Keratinocyte (primary cell): Measurements from ENCODE around the gene ARHGAP28. TPM values are rescaled to one million over a fixed set of nuclear protein-coding genes. Genes with fewer than 3 reads are reported as not detected.

ENCODE experiments used
- DNase-seq: peaks from one replicate; pipeline ENCODE4 v3.0.0-alpha.2; 2011; ENCODE audit warnings: low read depth, missing footprints, low spot score
- FAIRE-seq: peaks from 2 replicates; lab custom pipeline; 2011; peaks lifted over from hg19 to GRCh38; lab: Jason Lieb, UNC
- H2AFZ ChIP-seq: 2 replicates; pipeline ENCODE4 v1.6.0; 2012; ENCODE audit warnings: low read length, control low read depth, inconsistent platforms; ENCODE audit not compliant: control insufficient read depth
- H3K27ac ChIP-seq: 2 replicates; pipeline ENCODE4 v1.5.1; 2011; ENCODE audit warnings: low read length; ENCODE audit not compliant: control insufficient read depth, insufficient read depth
- H3K27me3 ChIP-seq: 3 replicates; pipeline ENCODE4 v1.6.0; 2011; ENCODE audit warnings: low read length; ENCODE audit not compliant: control insufficient read depth, insufficient read depth; ENCODE audit errors: extremely low read depth
- H3K36me3 ChIP-seq, 2 experiments: 2 replicates in 1 of 2; 3 replicates in 1 of 2; pipeline ENCODE4 v1.5.1; 2011; ENCODE audit warnings: low read length in 2 of 2, mild to moderate bottlenecking in 1 of 2; ENCODE audit not compliant: control insufficient read depth in 2 of 2, insufficient read depth in 2 of 2; ENCODE audit errors: extremely low read depth in 1 of 2
- H3K4me1 ChIP-seq: 3 replicates; pipeline ENCODE4 v1.5.1; 2011; ENCODE audit warnings: low read length; ENCODE audit not compliant: control insufficient read depth, insufficient read depth; ENCODE audit errors: extremely low read depth
- H3K4me2 ChIP-seq: 3 replicates; pipeline ENCODE4 v1.6.0; 2011; ENCODE audit warnings: low read depth, low read length; ENCODE audit not compliant: control insufficient read depth, insufficient read depth; ENCODE audit errors: extremely low read depth
- H3K4me3 ChIP-seq, 3 experiments: fragments of 200-600 bp in 1 of 3; sonication (generic) in 1 of 3; 2 replicates in 2 of 3; 3 replicates in 1 of 3; pipeline ENCODE4 v1.5.1; 2011 to 2016; ENCODE audit warnings: low read length in 3 of 3, mild to moderate bottlenecking in 3 of 3, control low read depth in 2 of 3, inconsistent platforms in 1 of 3, low read depth in 1 of 3, mixed read lengths in 1 of 3, mixed run types in 1 of 3, moderate library complexity in 1 of 3; ENCODE audit not compliant: control insufficient read depth in 2 of 3, insufficient read depth in 2 of 3; ENCODE audit errors: extremely low read depth in 1 of 3
- H3K79me2 ChIP-seq: 2 replicates; pipeline ENCODE4 v1.6.0; 2012; ENCODE audit warnings: low read length; ENCODE audit not compliant: control insufficient read depth, insufficient read depth
- H3K9ac ChIP-seq: 3 replicates; pipeline ENCODE4 v1.6.0; 2011; ENCODE audit warnings: low read length; ENCODE audit not compliant: control insufficient read depth, insufficient read depth; ENCODE audit errors: extremely low read depth
- H3K9me1 ChIP-seq: 3 replicates; pipeline ENCODE4 v1.6.0; 2011; ENCODE audit warnings: low read length; ENCODE audit not compliant: control insufficient read depth, insufficient read depth; ENCODE audit errors: extremely low read depth
- H3K9me3 ChIP-seq: 2 replicates; pipeline ENCODE4 v1.5.1; 2012; ENCODE audit warnings: low read depth, low read length; ENCODE audit not compliant: control insufficient read depth
- H4K20me1 ChIP-seq: 3 replicates; pipeline ENCODE4 v1.6.0; 2011; ENCODE audit warnings: low read length; ENCODE audit not compliant: control insufficient read depth, insufficient read depth; ENCODE audit errors: extremely low read depth
- CTCF ChIP-seq, 3 experiments: IDR thresholded peaks in 1 of 3; conservative IDR thresholded peaks in 1 of 3; optimal IDR thresholded peaks in 1 of 3; 2 replicates in 2 of 3; 3 replicates in 1 of 3; pipeline versions ENCODE3 to v1.5.1; 2011; ENCODE audit warnings: low read length in 3 of 3, mild to moderate bottlenecking in 3 of 3, moderate library complexity in 2 of 3, control low read depth in 1 of 3, inconsistent platforms in 1 of 3; ENCODE audit not compliant: insufficient read depth in 2 of 3; ENCODE audit errors: extremely low read depth in 1 of 3
- EZH2 ChIP-seq: IDR thresholded peaks from one replicate; pipeline ENCODE4 v1.6.1; 2012; ENCODE audit warnings: inconsistent platforms, mild to moderate bottlenecking, low read length, moderate library complexity
- dilution Hi-C: fragments of 300-500 bp; cut with MboI; formaldehyde crosslinking; loops from one replicate; pipeline ENCODE4 v1.7.0; 2020; ENCODE audit warnings: low sequenced_read_pairs; ENCODE audit not compliant: extremely low pct_ligation_motif_present
- polyA plus RNA-seq, 5 experiments: library from polyadenylated mRNA; depleted of rRNA in 3 of 5; stranded (reverse) in 3 of 5; stranded (forward) in 1 of 5; unstranded in 1 of 5; fragments of >200 nt; gene quantifications; 1 replicate in 1 of 5; 2 replicates in 3 of 5; 3 replicates in 1 of 5; pipeline versions ENCODE4 v1.2.1 to v1.2.3, GENCODE V29; 2011 to 2012; ENCODE audit warnings: missing spikeins in 2 of 5, low read depth in 1 of 5, low replicate concordance in 1 of 5

The ARHGAP28 gene
- polyA plus RNA-seq, 1 donor (not counting 4 experiments of a cell fraction or from before 2014, with no cell fraction given): 0.43 TPM

DNA sequence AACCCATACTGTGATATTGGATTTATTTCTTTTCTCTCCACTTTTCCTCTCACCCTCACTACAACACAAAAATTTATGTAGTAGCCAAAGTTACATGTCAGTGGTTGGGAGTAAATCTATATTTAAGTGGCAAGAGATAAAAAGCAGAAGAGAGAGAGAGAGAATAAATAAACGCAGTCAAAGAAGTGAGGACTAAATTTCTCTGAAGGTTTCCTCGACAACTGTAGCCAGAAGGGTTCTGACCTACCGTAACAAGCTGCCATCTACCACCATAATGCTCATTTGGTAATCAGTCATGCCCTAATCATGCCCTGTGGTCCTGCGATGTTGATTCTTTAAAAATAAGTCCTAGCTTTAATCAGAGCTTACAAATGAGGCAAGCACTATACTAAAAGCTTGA, 9.1 kb downstream of the ARHGAP28 start:
- FAIRE-seq: no peak
- no peak overlapping the region for H3K9ac ChIP-seq

DNA sequence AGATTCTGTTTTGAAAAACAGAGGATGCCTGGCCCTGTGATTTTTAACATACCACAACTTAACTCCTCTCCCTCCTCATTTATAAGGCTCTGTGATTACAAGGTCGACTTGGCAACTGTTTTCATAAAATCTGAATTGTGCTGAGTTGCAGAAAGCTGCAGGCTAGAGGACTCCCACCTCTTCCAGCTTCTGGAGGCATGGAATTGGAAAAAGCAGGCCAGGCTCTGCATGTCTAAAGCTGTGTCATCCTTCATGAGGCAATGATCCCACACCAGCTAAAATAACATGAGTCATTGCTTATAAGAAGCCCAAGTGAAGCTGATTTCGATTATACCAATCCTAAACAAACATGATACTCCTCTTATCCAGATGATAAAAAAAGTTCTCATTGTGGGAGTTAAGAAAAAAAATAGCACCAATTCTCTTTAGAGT, 11.7 kb downstream of the ARHGAP28 start:
- no peaks in the 10 kb centered on the region for H4K20me1 ChIP-seq
- H3K4me1 ChIP-seq: peaks cover 5% of the 10 kb centered on the region
- no peak overlapping the region for H3K9ac ChIP-seq
- H3K9me1 ChIP-seq: no peaks in the 10 kb centered on the region
- no peak overlapping the region for H3K27ac ChIP-seq
- no peaks in the 10 kb centered on the region for H3K27me3 ChIP-seq
- H3K79me2 ChIP-seq: no peaks in the 10 kb centered on the region
- FAIRE-seq (peak; percentile 43), DNase-seq (no peak)
- no peaks in the 10 kb centered on the region for H3K9me3 ChIP-seq
- no peaks in the 10 kb centered on the region for H3K36me3 ChIP-seq
- H3K4me2 ChIP-seq: no peak overlapping the region
- no peak overlapping the region for H3K4me3 ChIP-seq
- TF ChIP-seq CTCF (optimal IDR thresholded peaks at IDR 0.05 in 1 of 3, IDR thresholded peaks at IDR 0.05 in 1 of 3, conservative IDR thresholded peaks at IDR 0.05 in 1 of 3; ENCODE audit: extremely low read depth in 1 of 3, insufficient read depth in 2 of 3, low read length in 3 of 3): no peak
- no peak for TF ChIP-seq EZH2
- H2AFZ ChIP-seq: no peak overlapping the region
- dilution Hi-C loops: no loop called here

More for the DNA sequence above, 9.1 kb downstream of the ARHGAP28 start:
- Histone ChIP-seq H3K9me1 (no peaks in the 10 kb centered on the region), H3K79me2 (no peaks in the 10 kb centered on the region), H2AFZ (no peak overlapping the region), H3K4me3 (no peak overlapping the region), H3K27me3 (no peaks in the 10 kb centered on the region), H3K4me2 (no peak overlapping the region), H3K36me3 (no peaks in the 10 kb centered on the region), H4K20me1 (no peaks in the 10 kb centered on the region), H3K4me1 (peaks cover 5% of the 10 kb centered on the region), H3K9me3 (no peaks in the 10 kb centered on the region), H3K27ac (no peak overlapping the region)
- dilution Hi-C loops: no loop called here
- TF ChIP-seq EZH2 (no peak), CTCF (optimal IDR thresholded peaks at IDR 0.05 in 1 of 3, IDR thresholded peaks at IDR 0.05 in 1 of 3, conservative IDR thresholded peaks at IDR 0.05 in 1 of 3; ENCODE audit: extremely low read depth in 1 of 3, insufficient read depth in 2 of 3, low read length in 3 of 3) (no peak)
- no peak for DNase-seq
